Fibroblast of skin of right biceps (primary cell): ENCODE data around the gene CRADD.
A peak's percentile ranks its signal among the peaks of the same experiment; 100 is the strongest.
"Not testable (repeated sequence)": the region's sequence is repeated elsewhere in the genome, so short reads cannot be mapped to it uniquely, and the experiment has no call there.

ENCODE experiments used
- DNase-seq: peaks from one replicate; pipeline ENCODE4 v3.0.0-alpha.2; 2013

The CRADD gene

DNA sequence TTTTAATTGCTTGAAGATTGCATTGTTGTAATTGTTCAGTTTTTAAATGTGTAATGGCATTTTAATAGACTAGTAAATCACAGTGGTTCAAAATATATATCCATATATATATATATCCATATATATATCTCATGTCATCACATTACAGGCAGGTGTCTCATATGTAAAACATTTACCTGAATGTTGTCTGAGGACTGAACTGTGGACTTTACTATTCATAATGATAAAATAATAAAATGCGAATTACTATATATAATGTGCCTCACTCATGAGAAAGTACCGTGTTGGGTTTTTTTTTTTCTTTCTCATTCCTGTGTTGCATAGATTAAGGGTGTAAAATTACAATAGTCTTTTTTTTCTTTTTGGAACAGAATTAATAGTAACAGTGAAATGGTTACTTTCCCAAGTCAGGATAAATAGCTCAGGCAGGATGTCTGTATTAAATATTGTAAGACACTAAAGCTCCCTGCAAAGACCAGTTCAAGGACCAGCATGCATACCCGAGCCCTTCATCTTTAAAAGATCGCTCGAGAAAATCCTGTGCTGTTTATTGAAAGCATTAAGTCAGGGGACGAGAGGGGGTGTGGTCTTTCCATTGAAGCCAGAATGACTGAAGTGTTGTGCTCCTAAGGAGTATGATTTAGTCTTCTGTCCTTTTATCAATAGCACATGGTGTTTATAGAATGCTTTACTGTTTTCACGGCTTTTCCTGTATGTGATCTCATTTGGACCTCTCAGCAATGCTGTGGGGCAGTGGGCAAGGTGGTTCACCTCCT, 173.5 kb downstream of the CRADD start:
- no peak for DNase-seq

GRCh38 chr12:93851257-93851671, 174.1 kb downstream of the CRADD start:
- no peak for DNase-seq

- DNase-seq = no peak
Observed at GRCh38 chr12:93852173-93852591, 175.0 kb downstream of the CRADD start.

DNA sequence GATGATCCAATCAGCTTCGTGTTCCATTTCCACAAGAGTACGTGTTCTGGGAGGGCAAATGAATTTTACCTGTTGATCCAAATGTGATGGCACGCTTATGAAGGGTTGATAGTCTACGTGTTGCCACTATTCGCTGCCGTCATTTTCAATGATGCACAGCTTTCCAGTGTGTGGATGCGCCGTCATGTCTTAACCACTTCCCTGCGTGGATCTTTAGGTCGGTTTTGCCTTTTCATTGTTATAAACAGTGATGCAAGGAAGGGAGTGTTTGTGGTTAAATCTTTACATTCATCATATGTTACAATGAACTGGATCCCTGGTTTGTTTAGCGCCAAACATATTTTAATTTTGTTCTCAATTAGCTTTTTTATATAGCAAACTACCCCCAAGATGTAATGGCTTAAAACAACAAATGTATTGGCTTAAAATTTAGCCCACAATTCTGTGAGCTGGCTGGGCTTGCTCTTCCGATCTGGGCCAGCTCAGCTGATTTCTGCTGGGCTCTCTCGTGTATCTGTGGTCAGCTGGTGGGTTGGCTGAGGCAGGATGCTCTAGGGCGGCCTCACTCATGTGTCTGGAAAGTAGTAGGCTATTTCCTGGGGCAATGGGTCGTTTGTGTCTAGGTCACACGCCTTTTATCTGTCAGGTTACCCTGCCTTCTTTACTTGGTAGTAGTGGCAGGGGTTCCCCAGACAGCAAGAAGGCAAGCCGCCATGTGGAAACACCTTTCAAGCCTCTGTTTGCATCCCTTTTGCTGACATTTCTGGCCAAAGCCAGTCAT, 176.7 kb downstream of the CRADD start:
- DNase-seq = no peak

DNA sequence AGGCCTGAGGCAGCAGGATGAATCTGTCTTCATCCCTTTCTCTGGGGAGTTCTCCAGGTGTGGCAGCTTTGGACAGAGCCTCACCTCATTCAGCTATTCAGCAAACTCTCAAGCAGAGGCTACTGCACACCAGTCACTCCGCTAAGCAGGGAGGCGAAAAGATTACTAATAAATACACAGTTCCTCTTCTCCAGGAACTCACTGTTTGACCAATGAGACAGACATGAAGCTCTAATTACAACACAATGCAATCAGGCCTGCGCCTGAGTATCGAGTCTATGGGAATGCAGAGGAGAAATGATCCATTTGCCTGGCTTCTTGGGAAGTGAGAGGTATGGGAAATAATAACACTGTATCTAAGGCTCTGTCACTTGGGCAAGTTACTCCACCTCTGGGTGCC, 178.1 kb downstream of the CRADD start:
- no peak for DNase-seq

- DNase-seq = no peak
Observed at GRCh38 chr12:93856611-93857010, 179.4 kb downstream of the CRADD start.

DNA sequence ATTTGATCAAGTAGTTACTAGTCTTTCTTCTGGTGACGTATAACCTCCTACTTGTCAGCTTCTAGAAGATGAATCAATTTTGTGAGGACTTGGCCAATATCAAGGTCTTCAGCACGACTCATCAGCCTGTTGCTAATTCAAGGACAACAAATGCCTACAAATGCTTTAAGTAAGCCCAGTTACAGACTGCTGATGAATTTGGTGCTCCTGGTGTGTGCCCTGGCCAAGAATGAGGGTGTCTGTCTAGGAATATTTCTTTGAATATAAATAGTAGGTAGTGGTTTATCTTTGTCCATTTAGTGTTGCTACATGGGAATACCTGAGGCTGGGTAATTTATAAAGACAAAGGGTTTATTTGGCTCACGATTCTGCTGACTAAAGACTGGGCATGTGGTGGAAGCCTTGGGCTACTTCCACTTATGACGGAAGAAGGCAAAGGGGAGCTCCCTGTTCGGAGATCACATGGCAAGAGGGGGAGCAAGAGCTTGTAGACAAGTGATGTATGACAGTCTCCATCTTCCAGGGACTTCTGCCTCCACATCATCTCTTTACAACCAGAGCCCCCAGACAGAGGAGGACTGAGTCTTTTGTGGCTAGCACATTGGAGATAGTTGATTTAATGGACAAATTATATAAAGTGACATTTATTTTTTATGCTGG, 180.2 kb downstream of the CRADD start:
- peak; percentile 78 for DNase-seq

GRCh38 chr12:93857991-93858447, 180.8 kb downstream of the CRADD start:
- DNase-seq = peak; percentile 40

DNA sequence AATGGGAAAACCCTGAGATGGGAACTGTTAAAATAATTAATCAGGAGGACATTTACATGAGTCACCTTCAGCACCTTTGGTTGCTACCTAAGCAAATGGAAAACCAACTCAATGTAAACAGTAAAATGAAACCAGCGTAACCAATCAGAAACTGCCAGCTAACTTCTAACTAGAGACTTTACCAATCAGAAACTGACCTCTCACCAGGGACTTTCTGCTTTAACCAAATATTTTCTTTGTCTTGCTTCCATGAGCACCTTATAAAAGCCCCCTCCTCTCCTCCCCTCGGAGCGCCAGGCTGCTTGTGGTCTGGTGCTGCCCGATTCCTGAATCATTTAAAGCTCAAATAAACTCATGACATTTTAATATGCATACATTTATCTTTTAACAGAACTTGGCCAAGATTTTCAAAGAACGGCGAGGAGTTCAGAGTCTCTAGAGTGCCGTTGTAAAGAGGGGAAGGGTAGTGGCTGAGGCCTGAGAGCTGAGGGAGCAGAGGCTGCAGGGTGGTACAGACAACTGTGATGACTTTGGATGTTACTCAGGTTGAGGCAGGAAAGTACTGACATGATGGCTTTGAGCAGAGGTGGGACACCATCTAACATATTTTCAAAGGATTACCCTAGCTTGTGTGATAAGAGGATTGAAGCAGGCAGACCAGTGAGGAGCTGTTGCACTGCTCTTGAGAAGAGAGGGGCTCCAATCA, 183.6 kb downstream of the CRADD start:
- DNase-seq = no peak

GRCh38 chr12:93862424-93862823, 185.2 kb downstream of the CRADD start:
- DNase-seq = no peak

DNA sequence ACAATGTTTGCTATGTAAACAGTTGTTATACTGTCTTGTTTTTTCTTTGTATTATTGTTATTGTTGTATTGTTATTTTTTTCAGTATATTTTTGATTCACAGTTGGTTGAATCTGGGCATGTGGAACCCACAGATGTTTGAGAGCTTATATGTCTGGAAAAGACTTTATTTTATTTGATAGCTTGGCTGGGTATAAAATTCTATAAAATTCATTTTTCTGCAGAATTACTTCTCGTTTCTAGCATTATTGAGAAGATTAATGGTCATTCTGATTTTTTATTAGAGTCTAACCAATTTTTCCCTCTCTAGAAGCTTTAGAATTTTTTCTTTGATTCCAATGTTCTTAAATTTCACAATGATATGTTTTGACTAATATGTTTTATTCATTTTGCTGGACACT, 188.6 kb downstream of the CRADD start:
- DNase-seq = no peak

GRCh38 chr12:93868771-93869170, 191.6 kb downstream of the CRADD start:
- peak; percentile 70 for DNase-seq

DNA sequence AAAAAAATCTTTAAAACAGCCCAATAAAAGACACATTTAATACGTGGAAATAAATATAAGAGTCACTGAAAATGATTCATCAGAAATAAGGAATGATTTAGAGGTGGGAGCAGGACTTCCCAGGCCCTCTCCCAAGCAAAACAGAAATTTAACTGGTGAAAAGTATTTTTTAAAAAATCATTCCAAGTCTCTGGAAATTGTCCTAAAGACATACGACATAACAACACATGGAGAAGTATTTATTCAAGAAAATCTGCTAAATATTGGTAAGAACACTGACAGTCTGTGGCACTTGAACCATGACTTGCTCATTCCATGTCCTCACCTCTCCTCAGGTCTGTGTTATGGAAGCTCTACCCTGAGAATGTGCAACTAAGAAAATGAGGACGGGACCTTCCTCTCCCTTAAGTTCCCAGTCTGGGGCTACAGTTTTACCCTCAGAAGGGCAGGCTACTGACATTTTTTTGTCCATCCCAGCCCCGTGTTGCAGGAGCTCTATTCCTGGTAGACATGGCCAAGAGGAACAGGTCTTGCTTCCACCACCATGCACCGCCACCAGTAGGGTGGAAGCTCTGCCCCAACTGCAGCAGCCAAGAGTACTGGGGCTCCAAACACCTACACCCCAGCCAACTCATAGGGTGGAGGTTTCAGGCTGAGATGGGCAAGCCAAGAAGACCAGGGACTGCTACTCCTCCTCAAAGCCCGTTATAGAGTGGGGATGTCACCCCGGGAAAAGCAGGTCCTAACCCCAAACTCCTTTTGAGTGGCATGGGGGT, 193.0 kb downstream of the CRADD start:
- peak; percentile 29 for DNase-seq

DNA sequence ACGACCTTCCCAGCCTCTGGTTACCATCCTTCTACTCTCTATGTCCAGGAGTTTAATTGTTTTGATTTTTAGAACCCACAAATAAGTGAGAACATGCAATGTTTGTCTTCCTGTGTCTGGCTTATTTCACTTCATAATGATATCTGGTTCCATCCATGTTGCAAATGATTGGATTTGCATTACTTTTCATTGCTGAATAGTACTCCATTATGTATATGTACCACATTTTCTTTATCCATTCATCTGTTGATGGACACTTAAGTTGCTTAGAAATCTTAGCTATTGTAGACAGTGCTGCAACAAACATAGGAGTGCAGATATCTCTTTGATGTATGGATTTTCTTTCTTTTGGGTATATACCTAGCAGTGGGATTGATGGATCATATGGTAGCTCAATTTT, 194.4 kb downstream of the CRADD start:
- not testable (repeated sequence) for DNase-seq

- no peak for DNase-seq
Observed at GRCh38 chr12:93873561-93873960, 196.4 kb downstream of the CRADD start.

DNA sequence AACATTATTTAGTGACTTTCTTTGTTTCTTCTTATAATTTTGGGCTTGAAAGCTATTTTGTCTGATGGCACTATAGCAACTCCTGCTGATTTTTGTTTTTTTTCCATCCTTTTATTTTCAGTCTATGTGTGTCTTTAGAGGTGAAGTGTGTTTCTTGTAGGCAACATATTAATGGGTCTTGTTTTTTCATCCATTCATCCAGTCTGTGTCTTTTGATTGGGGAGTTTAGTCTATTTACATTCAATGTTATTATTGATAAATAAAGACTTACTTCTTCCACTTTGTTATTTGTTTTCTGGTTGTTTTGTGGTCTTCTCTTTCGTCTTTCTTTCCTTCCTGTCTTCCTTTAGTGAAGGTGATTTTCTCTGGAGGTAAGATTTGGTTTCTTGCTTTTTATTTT, 198.0 kb downstream of the CRADD start:
- no peak for DNase-seq

DNA sequence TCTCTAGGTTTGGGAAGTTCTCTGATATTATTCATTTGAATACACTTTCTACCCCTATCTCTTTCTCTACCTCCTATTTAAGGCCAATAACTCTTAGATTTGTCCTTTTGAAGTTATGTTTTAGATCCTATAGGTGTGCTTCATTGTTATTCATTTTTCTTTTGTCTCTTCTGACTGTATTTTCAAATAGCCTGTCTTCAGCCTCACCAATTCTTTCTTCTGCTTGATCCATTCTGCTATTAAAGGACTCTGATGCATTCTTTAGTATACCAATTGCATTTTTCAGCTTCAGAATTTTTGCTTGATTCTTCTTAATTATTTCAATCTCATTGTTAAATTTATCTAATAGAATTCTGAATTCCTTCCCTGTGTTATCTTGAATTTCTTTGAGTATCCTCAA, 199.2 kb downstream of the CRADD start:
- DNase-seq = no peak

- no peak for DNase-seq
Observed at GRCh38 chr12:93877446-93877845, 200.3 kb downstream of the CRADD start.

DNA sequence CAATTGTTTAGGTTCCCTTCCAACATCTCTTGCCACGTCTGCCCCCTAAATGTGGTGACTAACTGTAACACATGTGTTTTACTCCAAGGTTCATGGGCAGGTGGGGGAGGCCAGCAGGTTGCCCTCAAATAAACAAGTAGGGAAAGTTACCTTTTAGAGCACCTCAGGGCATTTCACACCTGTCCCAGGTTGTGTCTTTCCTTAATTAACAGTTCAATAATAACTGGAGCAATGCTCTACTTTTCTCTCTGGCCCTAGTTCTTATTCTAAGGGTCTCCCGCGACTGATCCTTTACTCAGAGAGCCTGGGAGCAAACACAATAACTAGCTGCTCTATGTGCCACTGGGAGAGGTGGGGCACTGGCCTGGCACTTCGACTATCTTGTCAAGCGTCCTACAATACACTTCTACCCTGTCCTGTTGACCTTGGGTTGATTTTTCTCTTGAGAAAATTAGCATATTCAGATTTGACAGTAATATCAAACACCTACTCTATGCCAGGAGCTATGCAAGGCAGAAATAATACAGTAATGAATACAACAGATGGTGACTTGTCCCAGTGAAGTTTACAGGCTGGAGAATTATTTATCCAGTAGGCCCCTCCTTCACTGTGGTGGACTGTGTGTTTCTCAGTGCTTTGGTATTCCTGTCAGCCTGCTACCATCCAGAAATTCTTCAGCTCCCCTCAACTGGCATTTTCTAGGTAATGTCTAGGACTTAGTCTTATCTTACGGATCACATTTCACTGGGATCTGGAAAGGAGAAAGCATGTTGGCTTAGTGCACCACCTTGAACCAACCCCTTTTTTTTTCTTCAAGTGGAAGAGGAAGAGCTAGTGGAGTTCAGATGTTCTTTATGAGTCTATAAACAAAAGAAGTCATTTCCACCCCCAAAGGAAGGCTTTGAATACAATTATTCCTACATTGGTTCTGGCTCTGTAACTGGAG, 202.6 kb downstream of the CRADD start:
- DNase-seq = peak; percentile 87

DNA sequence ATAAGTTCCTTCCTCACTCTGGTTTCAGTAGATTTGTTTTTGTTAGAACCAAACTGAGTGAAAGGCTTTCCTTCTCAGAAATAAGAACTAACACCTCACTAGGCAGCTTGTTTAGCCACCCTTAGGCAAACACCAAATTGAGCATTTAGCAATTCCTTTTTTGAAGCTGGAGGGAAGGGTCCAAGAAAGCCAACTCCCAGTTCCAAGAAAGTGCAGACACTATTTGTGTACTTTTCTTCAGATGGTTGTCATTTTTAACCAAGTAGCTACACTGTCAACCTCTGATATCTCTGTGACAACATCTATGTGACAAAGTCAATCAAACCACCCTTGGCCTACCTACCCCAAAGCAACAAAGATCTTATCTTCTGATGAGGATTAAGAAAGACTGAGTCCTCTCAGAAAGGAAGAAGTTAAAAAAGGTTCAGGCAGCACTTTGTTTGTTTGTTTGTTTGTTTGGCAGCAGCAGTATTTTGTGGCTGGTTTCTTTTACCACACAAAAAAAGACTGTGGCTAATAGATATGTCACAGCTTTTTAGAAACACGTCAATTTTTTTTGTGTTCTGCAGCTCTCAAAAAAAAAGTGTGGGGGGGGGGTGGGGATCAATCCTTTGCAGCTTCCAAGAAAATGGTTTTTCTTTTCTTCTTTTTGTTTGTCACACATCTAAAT, 203.8 kb downstream of the CRADD start:
- DNase-seq = no peak
